ENCODE data around the gene TCERG1. TPM values are rescaled to one million over a fixed set of nuclear protein-coding genes. Genes with fewer than 3 reads are reported as not detected.

TCERG1 gene
- total RNA-seq, 1 experiment from 2014 or later, result 142 TPM

- Histone ChIP-seq H3K36me3 (ENCODE audit: insufficient read depth, low read length, poor library complexity, severe bottlenecking) (no peaks in the 10 kb centered on the region), H3K9me3 (ENCODE audit: low read depth, low read length, poor library complexity, severe bottlenecking) (no peaks in the 10 kb centered on the region), H3K27ac (ENCODE audit: low read depth, low read length, poor library complexity, severe bottlenecking) (no peak overlapping the region), H3K4me3 (ENCODE audit: low read depth, low read length, poor library complexity, severe bottlenecking) (no peak overlapping the region), H3K27me3 (replicated peaks; ENCODE audit: insufficient read depth, low read depth, low read length, poor library complexity) (peaks cover 3% of the 10 kb centered on the region), H3K4me1 (ENCODE audit: insufficient read depth, low read length, poor library complexity, severe bottlenecking) (peaks cover 3% of the 10 kb centered on the region)
- POLR2A ChIA-PET (ENCODE audit: low non-redundant PET), result no interaction called here
- DNase-seq (ENCODE audit: low spot score), result no peak
- intact Hi-C loops (cut with micrococcal nuclease; ENCODE audit: unreplicated experiment), result loop anchor here (10.0 kb wide), 1 partner anchor 217 kb away; no protein-coding TSS in a partner anchor
- BruUV-seq (replicated peaks), result no TSS peak
- TF ChIP-seq EZH2 (IDR thresholded peaks at IDR 0.05; ENCODE audit: borderline replicate concordance, low read depth, low read length, poor library complexity, severe bottlenecking) (no peak), CTCF (conservative IDR thresholded peaks at IDR 0.05; ENCODE audit: low read depth, low read length) (no peak)
- CTCF ChIA-PET, result interaction anchor here (0.5 kb wide), 1 partner anchor 7 kb away, joined by 3 read pairs; no protein-coding TSS in a partner anchor
Observed at GRCh38 chr5:146521403-146522106, 74.4 kb downstream of the TCERG1 start.

- TF ChIP-seq EZH2 (IDR thresholded peaks at IDR 0.05; ENCODE audit: borderline replicate concordance, low read depth, low read length, poor library complexity, severe bottlenecking) (no peak), CTCF (conservative IDR thresholded peaks at IDR 0.05; ENCODE audit: low read depth, low read length) (no peak)
- no TSS peak for BruUV-seq (replicated peaks)
Observed at GRCh38 chr5:146523698-146524097, 76.6 kb downstream of the TCERG1 start.

GRCh38 chr5:146527785-146528184 lies 80.7 kb downstream of the TCERG1 start:
- no peak for DNase-seq (ENCODE audit: low spot score)
- Histone ChIP-seq H3K27ac (ENCODE audit: low read depth, low read length, poor library complexity, severe bottlenecking) (no peak overlapping the region), H3K36me3 (ENCODE audit: insufficient read depth, low read length, poor library complexity, severe bottlenecking) (no peaks in the 10 kb centered on the region), H3K27me3 (replicated peaks; ENCODE audit: insufficient read depth, low read depth, low read length, poor library complexity) (peaks cover 3% of the 10 kb centered on the region), H3K9me3 (ENCODE audit: low read depth, low read length, poor library complexity, severe bottlenecking) (no peaks in the 10 kb centered on the region), H3K4me3 (ENCODE audit: low read depth, low read length, poor library complexity, severe bottlenecking) (no peak overlapping the region), H3K4me1 (ENCODE audit: insufficient read depth, low read length, poor library complexity, severe bottlenecking) (no peaks in the 10 kb centered on the region)
- ChIA-PET CTCF (no interaction called here), POLR2A (ENCODE audit: low non-redundant PET) (no interaction called here)
- TF ChIP-seq CTCF (conservative IDR thresholded peaks at IDR 0.05; ENCODE audit: low read depth, low read length), result no peak
- TF ChIP-seq EZH2 (IDR thresholded peaks at IDR 0.05; ENCODE audit: borderline replicate concordance, low read depth, low read length, poor library complexity, severe bottlenecking), result no peak
- BruUV-seq (replicated peaks), result no TSS peak
- intact Hi-C loops (cut with micrococcal nuclease; ENCODE audit: unreplicated experiment), result loop anchor here (10.0 kb wide), 1 partner anchor 223 kb away; no protein-coding TSS in a partner anchor

More at GRCh38 chr5:146523698-146524097, 76.6 kb downstream of the TCERG1 start:
- Histone ChIP-seq H3K4me1 (ENCODE audit: insufficient read depth, low read length, poor library complexity, severe bottlenecking) (no peaks in the 10 kb centered on the region), H3K36me3 (ENCODE audit: insufficient read depth, low read length, poor library complexity, severe bottlenecking) (no peaks in the 10 kb centered on the region), H3K9me3 (ENCODE audit: low read depth, low read length, poor library complexity, severe bottlenecking) (no peaks in the 10 kb centered on the region), H3K4me3 (ENCODE audit: low read depth, low read length, poor library complexity, severe bottlenecking) (no peak overlapping the region), H3K27me3 (replicated peaks; ENCODE audit: insufficient read depth, low read depth, low read length, poor library complexity) (peaks cover 3% of the 10 kb centered on the region), H3K27ac (ENCODE audit: low read depth, low read length, poor library complexity, severe bottlenecking) (no peak overlapping the region)
- POLR2A ChIA-PET (ENCODE audit: low non-redundant PET), result no interaction called here
- intact Hi-C loops (cut with micrococcal nuclease; ENCODE audit: unreplicated experiment), result loop anchor here (10.0 kb wide), 1 partner anchor 219 kb away; no protein-coding TSS in a partner anchor
- DNase-seq (ENCODE audit: low spot score), result no peak
- CTCF ChIA-PET, result no interaction called here
